Adrenal gland (tissue), 5 donors: ENCODE data around the gene RPL3.
"Not testable (repeated sequence)": the region's sequence is repeated elsewhere in the genome, so short reads cannot be mapped to it uniquely, and the experiment has no call there.

Source experiments
- POLR2A ChIP-seq, 2 donors: fragments of 450-650 bp; IDR thresholded peaks; one replicate each; pipeline ENCODE4 v1.6.1; 2017; ENCODE audit warnings: antibody characterized with exemption in 2 of 2, mild to moderate bottlenecking in 2 of 2, moderate library complexity in 1 of 2
- TF ChIP-seq, protein P1 (sequence below), 6 experiments: fragments of 450-650 bp in 4 of 6; fragments of 200-600 bp in 2 of 6; sonication (generic) in 1 of 6; IDR thresholded peaks; 1 replicate in 5 of 6; 2 replicates in 1 of 6; pipeline versions ENCODE4 v1.5.1 to v1.8.0; 2016 to 2021; ENCODE audit warnings: antibody characterized with exemption in 6 of 6, mild to moderate bottlenecking in 2 of 6, moderate library complexity in 1 of 6
- donor health status: DM: no; HTN: no; CAD: no.

- TF ChIP-seq, protein P1, sequence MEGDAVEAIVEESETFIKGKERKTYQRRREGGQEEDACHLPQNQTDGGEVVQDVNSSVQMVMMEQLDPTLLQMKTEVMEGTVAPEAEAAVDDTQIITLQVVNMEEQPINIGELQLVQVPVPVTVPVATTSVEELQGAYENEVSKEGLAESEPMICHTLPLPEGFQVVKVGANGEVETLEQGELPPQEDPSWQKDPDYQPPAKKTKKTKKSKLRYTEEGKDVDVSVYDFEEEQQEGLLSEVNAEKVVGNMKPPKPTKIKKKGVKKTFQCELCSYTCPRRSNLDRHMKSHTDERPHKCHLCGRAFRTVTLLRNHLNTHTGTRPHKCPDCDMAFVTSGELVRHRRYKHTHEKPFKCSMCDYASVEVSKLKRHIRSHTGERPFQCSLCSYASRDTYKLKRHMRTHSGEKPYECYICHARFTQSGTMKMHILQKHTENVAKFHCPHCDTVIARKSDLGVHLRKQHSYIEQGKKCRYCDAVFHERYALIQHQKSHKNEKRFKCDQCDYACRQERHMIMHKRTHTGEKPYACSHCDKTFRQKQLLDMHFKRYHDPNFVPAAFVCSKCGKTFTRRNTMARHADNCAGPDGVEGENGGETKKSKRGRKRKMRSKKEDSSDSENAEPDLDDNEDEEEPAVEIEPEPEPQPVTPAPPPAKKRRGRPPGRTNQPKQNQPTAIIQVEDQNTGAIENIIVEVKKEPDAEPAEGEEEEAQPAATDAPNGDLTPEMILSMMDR (IDR thresholded peaks at IDR 0.05), result not testable (repeated sequence)
- not testable (repeated sequence) for TF ChIP-seq POLR2A (IDR thresholded peaks at IDR 0.05)
These were observed 38.8 kb upstream of the RPL3 start for GRCh38 chr22:39358197-39358596.
